Ovary (tissue), 3 donors: ENCODE results near the gene ABTB2.

Experiments used
- EP300 ChIP-seq: sonication (generic); formaldehyde crosslinking; IDR thresholded peaks from one replicate; pipeline ENCODE4 v1.6.1; 2017; ENCODE audit warnings: antibody characterized with exemption
- POLR2A ChIP-seq: fragments of 450-650 bp; IDR thresholded peaks from one replicate; pipeline ENCODE4 v1.6.1; 2017; ENCODE audit warnings: antibody characterized with exemption, mild to moderate bottlenecking, moderate library complexity
- TF ChIP-seq, protein P1 (sequence below), 3 donors: fragments of 450-650 bp in 2 of 3; fragments of 200-600 bp in 1 of 3; IDR thresholded peaks; one replicate each; pipeline versions ENCODE4 v1.5.1 to v1.8.0; 2016 to 2022; ENCODE audit warnings: antibody characterized with exemption in 3 of 3, mild to moderate bottlenecking in 1 of 3
- donor health status: DM: no; HTN: no; CAD: no.

DNA sequence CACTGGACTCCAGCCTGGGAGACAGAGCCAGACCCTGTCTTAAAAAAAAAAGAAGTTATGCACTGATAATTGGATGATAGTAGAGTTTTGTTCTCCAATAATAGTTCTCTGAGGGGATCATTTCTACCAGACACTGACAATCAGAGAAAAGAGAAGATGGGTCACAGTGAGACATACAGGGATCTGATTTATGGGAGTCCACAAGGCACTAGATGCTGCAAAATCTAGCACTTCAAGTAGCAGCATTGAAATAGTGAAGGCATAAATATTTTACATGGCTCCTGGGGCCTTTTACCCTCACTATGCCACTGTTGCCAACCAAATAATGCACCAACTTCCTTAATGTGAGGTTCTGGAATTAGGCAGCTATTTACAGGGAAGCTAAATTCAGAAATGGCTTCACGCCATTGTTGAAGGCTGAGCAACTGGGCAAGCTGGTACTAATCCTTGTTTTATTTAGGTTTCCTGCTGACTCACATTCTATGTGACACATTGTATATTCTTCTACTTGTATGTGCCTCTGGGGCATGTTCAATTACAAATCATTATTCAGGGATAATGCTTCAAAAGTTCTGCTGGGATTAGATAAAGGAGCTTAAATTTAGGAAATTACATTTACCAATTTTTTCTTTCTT, 38.2 kb upstream of the ABTB2 start:
- TF ChIP-seq, protein P1, sequence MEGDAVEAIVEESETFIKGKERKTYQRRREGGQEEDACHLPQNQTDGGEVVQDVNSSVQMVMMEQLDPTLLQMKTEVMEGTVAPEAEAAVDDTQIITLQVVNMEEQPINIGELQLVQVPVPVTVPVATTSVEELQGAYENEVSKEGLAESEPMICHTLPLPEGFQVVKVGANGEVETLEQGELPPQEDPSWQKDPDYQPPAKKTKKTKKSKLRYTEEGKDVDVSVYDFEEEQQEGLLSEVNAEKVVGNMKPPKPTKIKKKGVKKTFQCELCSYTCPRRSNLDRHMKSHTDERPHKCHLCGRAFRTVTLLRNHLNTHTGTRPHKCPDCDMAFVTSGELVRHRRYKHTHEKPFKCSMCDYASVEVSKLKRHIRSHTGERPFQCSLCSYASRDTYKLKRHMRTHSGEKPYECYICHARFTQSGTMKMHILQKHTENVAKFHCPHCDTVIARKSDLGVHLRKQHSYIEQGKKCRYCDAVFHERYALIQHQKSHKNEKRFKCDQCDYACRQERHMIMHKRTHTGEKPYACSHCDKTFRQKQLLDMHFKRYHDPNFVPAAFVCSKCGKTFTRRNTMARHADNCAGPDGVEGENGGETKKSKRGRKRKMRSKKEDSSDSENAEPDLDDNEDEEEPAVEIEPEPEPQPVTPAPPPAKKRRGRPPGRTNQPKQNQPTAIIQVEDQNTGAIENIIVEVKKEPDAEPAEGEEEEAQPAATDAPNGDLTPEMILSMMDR (IDR thresholded peaks at IDR 0.05) = no peak
- TF ChIP-seq EP300 (no peak), POLR2A (no peak)
